GM12878 (cell line): ENCODE results near the gene FBLIM1.

ENCODE experiments used
- EP300 ChIP-seq, 2 experiments: fragments of 150-350 bp in 1 of 2; IDR thresholded peaks; 2 replicates each; pipeline ENCODE4 v1.6.1; 2011 to 2012; ENCODE audit warnings: low read depth in 2 of 2, low read length in 2 of 2, borderline replicate concordance in 1 of 2, improper control_type of control experiment in 1 of 2, inconsistent platforms in 1 of 2; ENCODE audit not compliant: control insufficient read depth in 1 of 2
- ETV6 ChIP-seq, 2 experiments: fragments of 450-650 bp in 1 of 2; IDR thresholded peaks in 1 of 2; conservative IDR thresholded peaks in 1 of 2; 2 replicates each; pipeline ENCODE4 v1.6.1; 2014; ENCODE audit warnings: antibody characterized with exemption in 1 of 2, borderline replicate concordance in 1 of 2, low read depth in 1 of 2, mild to moderate bottlenecking in 1 of 2, moderate library complexity in 1 of 2
- NRF1 ChIP-seq: conservative IDR thresholded peaks from 2 replicates; pipeline ENCODE4 v1.6.1; 2011; ENCODE audit warnings: mild to moderate bottlenecking, low read depth, low read length, improper control_type of control experiment
- POLR2AphosphoS5 ChIP-seq: IDR thresholded peaks from 2 replicates; pipeline ENCODE4 v1.6.1; 2011; ENCODE audit warnings: mild to moderate bottlenecking, low read length, inconsistent platforms
- RCOR1 ChIP-seq: conservative IDR thresholded peaks from 2 replicates; pipeline ENCODE4 v1.6.1; 2012; ENCODE audit warnings: low read depth, low read length, improper control_type of control experiment
- SREBF2 ChIP-seq: IDR thresholded peaks from 2 replicates; pipeline ENCODE4 v1.6.1; 2012; ENCODE audit warnings: mild to moderate bottlenecking, low read length
- STAT1 ChIP-seq: fragments of 450-650 bp; conservative IDR thresholded peaks from 2 replicates; pipeline ENCODE4 v1.6.1; 2014; ENCODE audit warnings: antibody characterized with exemption, mild to moderate bottlenecking
- TAF1 ChIP-seq: IDR thresholded peaks from 2 replicates; pipeline ENCODE4 v1.6.1; 2011; ENCODE audit warnings: mild to moderate bottlenecking, low read depth, low read length, borderline replicate concordance
- ZSCAN29 ChIP-seq: fragments of 450-650 bp; IDR thresholded peaks from 2 replicates; pipeline ENCODE4 v1.6.1; 2017; ENCODE audit warnings: mild to moderate bottlenecking, moderate library complexity
- TF ChIP-seq, protein P1 (sequence below), 3 experiments: IDR thresholded peaks in 2 of 3; conservative IDR thresholded peaks in 1 of 3; 2 replicates each; pipeline ENCODE4 v1.5.1; 2011; ENCODE audit warnings: low read depth in 3 of 3, low read length in 3 of 3, mild to moderate bottlenecking in 3 of 3, control low read depth in 2 of 3, moderate library complexity in 2 of 3, inconsistent platforms in 1 of 3, mixed read lengths in 1 of 3; ENCODE audit not compliant: control insufficient read depth in 2 of 3, insufficient read depth in 1 of 3; ENCODE audit errors: extremely low read depth in 1 of 3

GRCh38 chr1:15796086-15796462 lies 37.5 kb downstream of the FBLIM1 start:
- TF ChIP-seq RCOR1 (no peak), ETV6 (conservative IDR thresholded peaks at IDR 0.05 in 1 of 2, IDR thresholded peaks at IDR 0.05 in 1 of 2; ENCODE audit: borderline replicate concordance in 1 of 2, low read depth in 1 of 2) (no peak), SREBF2 (no peak), POLR2AphosphoS5 (no peak), NRF1 (no peak), EP300 (IDR thresholded peaks at IDR 0.05; ENCODE audit: borderline replicate concordance in 1 of 2, control insufficient read depth in 1 of 2, low read depth in 2 of 2, low read length in 2 of 2) (no peak), STAT1 (no peak), TAF1 (no peak), ZSCAN29 (no peak)
- TF ChIP-seq, protein P1, sequence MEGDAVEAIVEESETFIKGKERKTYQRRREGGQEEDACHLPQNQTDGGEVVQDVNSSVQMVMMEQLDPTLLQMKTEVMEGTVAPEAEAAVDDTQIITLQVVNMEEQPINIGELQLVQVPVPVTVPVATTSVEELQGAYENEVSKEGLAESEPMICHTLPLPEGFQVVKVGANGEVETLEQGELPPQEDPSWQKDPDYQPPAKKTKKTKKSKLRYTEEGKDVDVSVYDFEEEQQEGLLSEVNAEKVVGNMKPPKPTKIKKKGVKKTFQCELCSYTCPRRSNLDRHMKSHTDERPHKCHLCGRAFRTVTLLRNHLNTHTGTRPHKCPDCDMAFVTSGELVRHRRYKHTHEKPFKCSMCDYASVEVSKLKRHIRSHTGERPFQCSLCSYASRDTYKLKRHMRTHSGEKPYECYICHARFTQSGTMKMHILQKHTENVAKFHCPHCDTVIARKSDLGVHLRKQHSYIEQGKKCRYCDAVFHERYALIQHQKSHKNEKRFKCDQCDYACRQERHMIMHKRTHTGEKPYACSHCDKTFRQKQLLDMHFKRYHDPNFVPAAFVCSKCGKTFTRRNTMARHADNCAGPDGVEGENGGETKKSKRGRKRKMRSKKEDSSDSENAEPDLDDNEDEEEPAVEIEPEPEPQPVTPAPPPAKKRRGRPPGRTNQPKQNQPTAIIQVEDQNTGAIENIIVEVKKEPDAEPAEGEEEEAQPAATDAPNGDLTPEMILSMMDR (IDR thresholded peaks at IDR 0.05 in 2 of 3, conservative IDR thresholded peaks at IDR 0.05 in 1 of 3; ENCODE audit: control insufficient read depth in 2 of 3, extremely low read depth in 1 of 3, insufficient read depth in 1 of 3, low read depth in 3 of 3, low read length in 3 of 3) = no peak
